ENCODE data around the gene BCL2L15. TPM values are rescaled to one million over a fixed set of nuclear protein-coding genes. Genes with fewer than 3 reads are reported as not detected.
"Not testable (repeated sequence)": the region's sequence is repeated elsewhere in the genome, so short reads cannot be mapped to it uniquely, and the experiment has no call there.

Gene BCL2L15
- polyA plus RNA-seq, 1 donor: 1.4 TPM

DNA sequence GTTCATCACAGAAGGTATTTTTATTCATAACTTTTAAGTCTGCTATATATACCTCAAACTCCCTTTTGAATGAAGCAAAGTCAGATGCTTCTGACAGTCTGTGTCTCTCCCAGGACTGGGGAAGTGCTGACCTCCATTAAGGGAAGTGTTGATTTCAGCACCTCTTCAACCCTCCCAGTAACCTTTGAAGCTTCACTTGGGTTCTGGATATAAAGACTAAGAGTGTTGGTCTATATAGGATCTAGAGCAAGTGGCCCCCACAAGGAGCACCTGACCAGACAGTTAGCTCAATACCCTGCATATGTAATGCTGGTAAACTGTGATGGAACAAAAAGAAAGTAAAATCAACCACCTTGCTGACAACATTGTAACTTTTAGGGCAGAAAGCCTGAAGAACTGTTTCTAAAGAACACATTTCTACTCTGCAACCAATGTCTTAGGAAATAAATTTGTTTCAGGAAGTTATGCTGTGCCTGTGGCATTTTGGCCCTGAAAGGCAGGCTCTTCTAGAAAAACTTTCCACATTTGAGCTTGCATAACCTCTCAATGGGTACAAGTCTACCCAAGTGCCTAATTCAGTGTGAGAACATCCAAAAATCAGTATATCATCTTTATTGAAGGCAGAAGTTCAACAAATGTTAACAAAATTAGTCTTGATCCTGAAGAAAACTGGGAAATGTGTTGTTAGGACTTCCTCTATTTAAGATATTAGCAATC is 15.0 kb downstream of the BCL2L15 start:
- DNase-seq: no peak

DNA sequence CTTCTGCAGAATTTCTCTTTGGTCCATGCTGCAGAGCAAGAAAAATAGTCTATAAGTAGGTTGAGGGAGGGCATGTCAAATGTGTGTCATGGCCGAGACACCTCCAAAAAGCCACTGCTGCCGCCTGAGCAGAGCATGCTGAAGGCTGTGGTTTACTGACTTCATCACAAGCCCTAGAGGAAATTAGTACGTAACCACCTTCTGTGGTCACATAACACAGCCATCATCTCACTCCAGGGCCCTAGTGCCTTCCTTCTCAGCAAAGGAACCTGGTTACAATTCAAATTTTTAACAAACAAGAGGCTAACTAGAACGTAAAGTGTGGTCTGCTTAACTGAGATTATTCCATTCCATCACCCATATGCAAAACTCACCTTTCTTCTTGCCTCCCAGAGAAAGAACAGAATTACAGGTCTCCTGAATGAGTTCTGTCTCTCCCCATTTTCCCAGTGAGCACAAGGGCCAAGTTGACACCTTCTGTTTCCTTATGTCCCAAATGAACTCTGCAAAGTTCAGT is 15.7 kb downstream of the BCL2L15 start, which contains the start of gene PTPN22:
PTPN22 (minus strand) TSS at position 116 of the 517 bp plus-strand sequence.
- DNase-seq: no peak

DNA sequence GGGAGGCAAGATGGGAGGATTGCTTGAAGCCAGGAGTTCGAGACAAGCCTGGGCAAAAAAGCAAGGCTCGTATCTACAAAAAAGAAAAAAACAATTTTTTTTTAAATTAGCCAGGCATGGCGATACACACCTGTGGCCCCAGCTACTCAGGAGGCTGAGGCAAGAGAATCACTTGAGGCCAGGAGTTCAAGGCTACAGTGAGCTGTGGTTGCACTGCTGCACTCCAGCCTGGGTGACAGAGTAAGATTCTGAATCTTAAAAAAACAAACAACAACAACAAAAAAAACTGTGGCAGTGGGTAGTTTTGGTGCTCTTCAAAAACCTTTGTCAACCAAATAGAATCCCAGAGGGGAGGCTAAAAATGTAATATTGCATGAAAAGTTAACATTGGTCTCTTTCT is 16.6 kb downstream of the BCL2L15 start:
- no peak for DNase-seq

DNA sequence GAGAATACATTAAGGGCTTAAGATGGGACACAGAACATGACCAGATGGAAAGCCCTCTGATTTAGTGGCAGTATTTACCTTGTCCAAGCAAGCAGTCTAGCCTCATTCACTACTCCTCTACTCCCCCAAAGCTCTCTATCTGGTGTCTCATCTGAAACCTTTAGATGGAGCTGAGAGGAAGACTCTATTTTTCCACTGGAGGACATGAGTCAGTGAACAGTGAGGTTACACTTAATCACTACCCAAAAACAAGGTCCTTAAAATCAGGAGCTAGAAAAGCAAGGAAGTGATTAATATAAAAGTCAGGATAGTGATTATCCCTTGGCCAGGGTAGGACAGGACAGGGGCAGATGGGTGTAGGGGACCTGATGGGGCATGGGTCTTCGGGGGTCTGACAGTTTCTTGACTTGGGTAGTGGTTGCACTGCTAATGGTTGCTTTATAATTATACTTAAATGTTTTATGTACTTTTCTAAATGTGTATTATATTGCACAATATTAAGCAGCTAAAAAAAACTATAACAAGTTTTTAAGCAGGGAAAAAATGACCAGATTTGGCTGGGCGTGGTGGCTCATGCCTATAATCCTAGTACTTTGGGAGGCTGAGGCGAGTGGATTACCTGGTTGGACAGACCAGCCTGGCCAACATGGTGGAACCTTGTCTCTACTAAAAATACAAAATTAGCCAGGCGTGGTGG is 18.8 kb downstream of the BCL2L15 start:
- no peak for DNase-seq

DNA sequence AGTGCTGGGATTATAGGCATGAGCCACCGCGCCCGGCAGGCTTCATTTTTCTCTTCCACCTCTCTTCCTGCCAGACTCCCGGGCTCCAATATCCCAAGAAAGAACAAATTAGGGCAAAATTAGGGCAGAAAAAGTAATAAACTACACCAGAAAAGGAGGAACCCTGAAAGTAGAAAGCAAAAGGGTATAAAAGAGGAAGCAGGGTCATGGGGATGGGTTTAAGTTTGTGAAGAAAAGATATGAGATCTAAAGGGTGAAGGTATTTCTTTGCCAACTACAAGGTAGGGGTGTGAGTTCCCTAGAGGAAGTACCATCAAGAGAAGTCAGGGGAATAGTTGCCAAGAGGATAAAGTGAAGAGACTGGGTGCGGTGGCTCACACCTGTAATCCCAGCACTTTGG is 25.7 kb downstream of the BCL2L15 start:
- no peak for DNase-seq

DNA sequence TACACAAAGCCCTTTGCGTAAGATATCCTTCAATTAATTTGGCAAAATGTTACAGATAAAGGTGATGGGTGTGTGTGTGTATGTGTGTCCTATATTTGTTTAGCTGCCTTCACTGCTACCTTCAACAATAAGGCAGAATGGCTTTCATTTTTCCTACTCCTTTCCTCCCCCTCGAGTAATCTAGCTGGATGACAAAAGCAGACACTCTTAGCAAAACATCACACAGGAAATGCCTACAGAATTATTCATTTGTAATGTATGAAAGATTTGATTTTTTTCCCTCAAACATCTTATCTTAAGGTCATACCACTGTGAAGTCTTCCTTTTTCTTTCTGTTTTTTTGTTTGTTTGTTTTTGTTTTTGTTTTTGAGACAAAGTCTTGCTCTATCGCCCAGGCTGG is 26.5 kb downstream of the BCL2L15 start:
- DNase-seq: no peak

DNA sequence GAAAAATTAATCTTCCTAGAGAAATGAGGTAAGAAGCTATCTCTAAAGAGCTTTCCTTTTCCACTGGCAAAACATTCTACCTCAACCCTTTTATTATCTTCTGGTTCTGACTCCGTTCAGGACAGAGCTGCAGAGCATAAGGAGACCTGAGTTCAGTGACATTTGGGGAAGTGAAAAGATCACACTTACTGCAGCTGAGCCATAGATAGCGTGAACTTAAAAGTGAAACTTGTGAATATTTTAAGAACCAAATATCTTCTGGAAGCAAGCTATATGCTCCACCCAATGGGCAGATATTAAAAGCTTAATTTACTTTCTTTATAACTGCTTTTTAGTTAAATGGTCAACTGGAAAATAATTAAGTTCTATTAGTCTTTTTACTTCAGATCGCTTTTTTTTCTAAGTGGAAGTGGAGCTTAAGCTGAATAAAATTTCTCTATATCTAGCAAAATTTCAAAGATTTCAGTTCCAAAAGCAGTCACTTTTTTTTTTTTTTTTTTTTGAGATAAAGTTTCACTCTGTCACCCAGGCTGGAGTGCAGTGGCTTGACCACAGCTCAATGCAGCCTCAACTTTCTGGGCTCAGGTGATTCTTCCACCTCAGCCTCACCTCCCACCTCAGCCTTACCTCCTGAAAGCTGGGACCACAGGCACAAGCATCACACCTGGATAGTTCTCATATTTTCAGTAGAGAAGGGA is 27.8 kb downstream of the BCL2L15 start:
- DNase-seq: no peak

DNA sequence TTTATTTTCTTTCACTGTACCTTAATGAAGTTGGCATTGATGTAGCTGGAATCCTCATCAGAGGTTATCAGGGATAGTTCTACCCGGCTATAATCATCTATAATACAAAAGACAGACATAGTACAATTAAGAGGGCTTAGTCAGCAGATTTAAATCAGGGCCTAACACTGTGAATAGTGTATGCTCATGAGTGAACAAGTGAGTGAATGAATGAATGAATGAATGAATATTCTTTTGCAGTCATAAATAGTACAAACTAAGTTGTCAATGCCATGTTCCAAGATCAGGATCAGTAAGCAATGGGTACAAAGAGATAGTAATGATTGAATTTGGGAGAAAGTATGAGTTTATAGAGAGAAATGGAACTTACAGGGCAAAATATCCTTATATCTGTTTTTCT is 28.4 kb downstream of the BCL2L15 start:
- no peak for DNase-seq

DNA sequence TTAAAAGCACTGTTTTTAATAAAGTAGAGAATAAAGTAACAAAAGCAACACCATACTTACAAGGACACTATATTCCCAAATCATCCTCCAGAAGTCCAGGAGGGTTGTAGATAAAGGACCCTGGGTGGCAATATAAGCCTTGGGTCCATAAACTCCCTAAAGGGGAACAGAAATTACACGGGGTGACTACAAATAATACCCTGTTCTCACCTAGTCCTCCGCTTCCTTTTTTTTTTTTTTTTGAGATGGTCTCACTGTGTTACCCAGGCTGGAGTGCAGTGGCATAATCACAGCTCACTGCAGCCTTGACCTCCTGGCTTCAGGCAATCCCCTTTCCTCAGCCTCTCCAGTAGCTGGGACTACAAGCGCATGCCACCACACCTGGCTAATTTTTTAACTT is 29.0 kb downstream of the BCL2L15 start:
- no peak for DNase-seq

DNA sequence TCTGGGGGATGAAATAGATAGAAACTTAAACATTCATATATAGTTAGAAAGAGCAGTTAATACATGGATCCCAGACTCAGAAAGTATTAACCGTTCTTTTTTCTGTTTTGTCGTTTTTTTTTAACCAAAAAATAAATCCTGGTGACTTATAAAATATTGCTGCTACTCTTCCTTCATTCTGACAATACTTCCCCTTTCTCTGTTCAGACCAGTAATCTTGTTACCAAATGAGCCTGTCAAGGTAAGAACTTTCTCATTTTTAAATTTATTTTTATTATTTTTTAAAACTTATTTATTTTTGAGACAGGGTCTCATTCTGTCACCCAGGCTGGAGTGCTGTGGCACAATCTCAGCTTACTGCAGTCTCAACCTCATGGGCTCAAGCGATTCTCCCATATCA is 29.6 kb downstream of the BCL2L15 start:
- no peak for DNase-seq

DNA sequence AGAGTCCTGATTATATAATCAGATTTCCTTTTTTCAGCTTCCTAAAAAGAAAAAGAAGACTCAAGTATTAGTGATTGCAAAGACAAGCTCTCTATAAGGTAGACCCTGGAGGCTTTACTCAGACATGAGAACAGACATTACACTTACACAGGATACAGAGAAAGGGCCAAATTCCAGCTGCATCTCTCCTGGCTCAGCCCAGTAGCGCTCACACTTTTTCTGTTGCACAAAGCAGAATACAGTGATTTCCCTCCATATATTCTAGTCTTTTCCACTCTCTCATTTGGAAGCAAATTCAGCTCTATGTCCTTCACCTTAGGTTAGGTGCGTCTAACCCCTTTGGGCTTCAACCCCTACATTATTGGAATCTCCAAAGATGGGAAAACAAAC is 31.0 kb downstream of the BCL2L15 start:
- no peak for DNase-seq

DNA sequence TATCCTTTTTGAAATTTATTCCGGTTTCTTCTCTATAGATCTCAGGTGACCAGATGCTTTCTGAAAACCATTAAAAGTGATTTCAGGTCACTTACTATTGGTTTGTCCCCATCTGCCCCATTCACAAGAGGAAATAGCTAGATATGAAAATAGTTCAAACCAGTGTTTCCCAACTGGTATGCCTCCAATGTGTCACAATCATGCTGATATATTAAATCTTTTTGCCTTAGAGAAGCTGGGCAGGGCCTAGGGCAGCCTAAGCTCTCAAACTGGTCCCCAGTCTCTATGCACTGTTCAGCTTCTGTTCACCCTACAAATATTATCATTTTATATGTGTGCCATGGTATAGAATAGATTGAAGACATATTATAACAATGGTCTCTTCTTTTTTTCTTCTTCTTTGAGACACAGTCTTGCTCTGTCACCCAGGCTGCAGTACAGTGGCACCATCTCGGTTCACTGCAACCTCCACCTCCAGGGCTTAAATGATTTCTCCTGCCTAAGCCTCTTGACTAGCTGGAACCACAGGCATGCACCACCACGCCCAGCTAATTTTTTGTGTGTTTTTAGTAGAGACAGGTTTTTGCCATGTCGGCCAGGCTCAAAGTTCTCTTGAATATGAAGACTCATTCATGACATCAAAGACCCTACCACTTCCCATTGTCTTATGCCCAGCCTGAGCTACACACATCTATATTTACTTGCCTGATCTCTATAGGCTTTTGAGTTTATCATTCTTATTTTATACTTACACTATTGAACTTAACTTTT is 31.6 kb downstream of the BCL2L15 start:
- no peak for DNase-seq

DNA sequence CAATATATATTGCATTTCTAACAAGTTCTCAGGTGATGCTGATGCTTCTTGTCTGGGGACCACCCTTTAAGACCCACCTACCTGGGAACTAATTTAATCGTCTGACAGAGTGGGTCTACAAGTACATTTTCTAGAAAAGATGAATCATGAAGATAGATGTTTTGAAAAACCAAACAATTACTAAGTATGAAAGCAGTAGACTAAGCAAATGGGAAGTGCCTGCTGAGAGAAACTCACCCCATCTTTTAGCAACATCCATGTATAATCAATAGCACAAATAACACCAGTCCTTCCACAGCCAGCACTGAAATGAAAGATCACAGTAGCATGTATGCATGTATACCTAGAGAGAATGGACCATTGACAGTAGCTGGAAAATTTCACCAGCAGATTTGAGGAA is 33.1 kb downstream of the BCL2L15 start:
- DNase-seq: no peak

DNA sequence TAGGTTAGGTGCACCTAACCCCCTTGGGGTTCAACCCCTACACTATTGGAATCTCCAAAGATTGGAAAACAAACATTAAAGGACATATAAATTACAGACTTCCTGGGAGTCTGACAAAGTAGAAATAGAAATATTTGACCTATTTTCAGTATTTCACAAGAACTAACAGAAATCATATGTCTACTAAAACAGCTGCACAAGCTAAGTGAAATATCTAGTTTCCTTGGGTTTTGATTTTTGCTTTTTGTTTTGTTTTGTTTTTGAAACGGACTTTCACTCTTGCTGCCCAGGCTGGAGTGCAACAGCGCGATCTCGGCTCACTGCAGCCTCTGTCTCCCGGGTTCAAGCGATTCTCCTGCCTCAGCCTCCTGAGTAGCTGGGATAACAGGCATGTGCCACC is 34.7 kb downstream of the BCL2L15 start:
- not testable (repeated sequence) for DNase-seq

DNA sequence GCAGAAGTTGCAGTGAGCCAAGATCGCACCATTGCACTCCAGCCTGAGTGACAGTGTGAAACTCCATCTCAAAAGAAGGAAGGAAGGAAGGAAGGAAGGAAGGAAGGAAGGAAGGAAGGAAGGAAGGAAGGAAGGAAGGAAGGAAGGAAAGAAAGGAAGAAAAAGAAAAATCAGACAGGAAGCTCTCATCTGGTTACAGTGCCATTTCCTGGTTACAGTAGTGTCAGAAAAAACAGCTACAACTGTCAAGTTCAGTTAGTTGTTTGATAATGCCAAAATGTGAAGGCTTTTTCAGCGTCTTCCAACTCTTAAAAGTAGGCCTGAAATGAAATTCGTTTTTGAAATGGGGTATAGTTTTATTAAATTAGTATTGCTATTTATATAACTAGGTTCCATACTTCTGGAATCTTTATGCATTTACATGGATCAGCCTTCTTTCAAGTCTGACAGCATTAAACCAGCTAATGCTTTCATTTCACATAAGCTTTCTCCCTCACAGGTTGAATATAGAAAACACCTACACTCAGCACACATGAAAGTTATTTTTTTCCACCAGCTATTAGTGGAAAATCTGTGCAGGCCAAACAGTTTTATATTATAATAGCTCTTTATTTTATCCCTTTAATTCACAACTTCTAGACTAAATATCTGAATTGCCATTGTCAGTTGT is 37.1 kb downstream of the BCL2L15 start:
- DNase-seq: no peak

DNA sequence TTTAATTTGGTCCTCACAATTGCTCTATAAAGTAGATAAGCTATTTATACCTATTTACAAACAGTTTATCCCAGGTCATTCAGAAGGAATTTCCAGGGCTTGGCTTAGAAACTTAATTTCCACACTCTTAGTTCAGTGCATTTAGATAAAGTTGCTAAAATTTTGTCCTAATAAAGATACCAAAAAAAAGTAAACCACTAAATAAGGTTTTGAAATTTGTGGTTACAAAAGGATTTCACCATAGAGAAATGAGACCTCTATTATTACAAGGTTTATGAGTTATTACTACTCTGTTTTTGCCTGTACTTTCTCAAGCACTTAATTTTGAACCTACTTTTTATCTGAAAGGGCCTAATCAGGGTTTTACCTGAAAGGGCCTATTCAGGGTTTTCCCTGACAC is 38.3 kb downstream of the BCL2L15 start:
- no peak for DNase-seq

DNA sequence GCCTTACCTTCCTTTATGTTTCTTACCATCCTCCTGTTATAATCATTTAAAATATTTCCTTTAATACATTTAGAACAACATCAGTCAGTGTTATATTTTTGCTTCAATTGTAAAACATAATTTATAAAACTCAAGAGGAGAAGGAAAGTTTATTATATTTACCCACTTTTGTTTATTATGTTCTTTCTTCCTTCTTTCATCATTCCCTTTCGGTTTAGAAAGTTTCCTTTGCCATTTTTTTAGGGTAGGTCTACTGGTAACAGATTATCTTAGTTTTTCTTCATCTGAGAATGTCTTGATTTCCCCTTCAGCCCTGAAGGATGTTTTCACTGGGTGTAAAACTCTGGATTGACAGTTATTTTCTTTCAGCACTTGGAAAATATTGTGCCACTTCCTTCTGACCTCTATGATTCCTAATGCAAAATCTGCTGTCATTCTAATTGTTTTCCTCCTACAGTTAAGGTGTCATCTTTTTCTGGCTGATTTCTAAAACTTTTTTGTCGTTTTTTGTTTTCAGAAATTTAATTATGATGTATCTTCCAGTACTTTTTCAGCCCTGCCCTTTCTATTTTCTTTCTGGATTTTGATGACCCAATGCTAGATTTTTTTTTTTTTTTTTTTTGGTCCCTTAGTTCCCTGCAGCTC is 40.9 kb downstream of the BCL2L15 start:
- DNase-seq: no peak

DNA sequence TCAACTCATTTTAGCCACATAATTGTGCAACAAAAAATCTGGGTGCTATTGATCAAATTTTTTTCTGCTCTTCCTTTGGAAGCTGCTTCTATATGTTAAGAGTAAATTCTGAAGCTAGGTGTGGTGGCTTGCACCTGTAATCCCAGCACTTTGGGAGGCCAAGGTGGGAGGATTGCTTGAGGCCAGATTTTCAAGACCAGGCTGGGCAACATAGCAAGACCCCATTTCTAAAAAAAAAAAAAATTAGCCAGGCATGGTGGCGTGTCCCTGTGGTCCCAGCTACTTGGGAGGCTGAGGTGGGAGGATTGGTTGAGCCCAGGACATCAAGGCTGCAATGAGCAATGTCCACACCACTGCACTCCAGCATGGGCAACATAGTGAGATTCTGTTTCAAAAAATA is 50.8 kb downstream of the BCL2L15 start:
- no peak for DNase-seq

DNA sequence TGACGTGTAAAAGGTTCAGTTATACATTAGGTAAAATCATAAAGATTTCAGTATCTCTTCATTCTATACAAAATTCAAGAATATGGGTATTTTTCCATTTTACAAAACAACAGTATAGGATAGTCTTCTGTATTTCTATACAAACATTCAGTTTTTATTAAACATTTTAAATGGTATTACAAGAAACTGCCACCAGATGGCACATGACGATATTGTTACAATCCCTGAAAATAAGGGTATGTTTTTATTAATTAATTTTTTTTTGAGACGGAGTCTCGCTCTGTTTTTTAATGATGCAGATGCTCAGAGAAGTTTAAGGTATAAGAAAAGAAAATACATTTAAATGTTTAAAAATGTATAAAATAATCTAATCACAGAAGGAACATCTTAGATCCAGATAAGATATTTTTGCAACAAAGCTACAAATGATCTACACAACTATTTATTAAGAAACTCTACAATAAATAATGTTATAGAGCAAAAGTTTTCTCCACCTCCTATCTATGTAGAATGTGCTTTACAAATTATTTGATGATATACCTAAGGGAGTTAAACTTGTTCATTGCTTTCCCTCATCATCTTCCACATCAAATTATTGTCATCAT is 51.6 kb downstream of the BCL2L15 start:
- DNase-seq: peak; percentile 55

DNA sequence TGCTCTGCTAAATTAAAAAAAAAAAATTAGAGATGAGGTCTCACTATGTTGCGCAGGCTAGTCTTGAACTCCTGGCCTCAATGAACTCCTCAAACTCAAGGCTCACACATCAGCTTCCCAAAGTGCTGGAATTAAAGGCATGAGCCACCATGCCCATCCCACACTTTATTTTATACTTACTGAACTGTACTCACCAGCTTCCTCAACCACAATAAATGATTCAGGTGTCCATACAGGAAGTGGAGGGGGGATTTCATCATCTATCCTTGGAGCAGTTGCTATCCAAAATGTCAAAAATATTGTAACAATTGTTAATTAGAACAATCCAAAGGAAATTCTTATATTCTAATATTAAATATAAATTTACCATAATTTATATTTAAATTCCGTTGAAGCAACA is 52.7 kb downstream of the BCL2L15 start:
- DNase-seq: no peak

Data from left kidney (tissue), 2 donors.